GM21576 (cell line): ENCODE data around the gene OIT3.

ENCODE experiments used
- ATAC-seq: cut with Tn5 transposase; IDR thresholded peaks from one replicate; pipeline ENCODE4 v1.9.1; 2021; ENCODE audit warnings: mild to moderate bottlenecking, moderate library complexity; ENCODE audit not compliant: unreplicated experiment

OIT3 gene

GRCh38 chr10:72893136-72893798 lies at the start of gene OIT3:
Gene OIT3 (plus strand): TSS chr10:72893739. CDS start chr10:72893799, 60 bp downstream.
- ATAC-seq: no peak

GRCh38 chr10:72846238-72846637 lies 47.3 kb upstream of the OIT3 start:
- ATAC-seq: no peak

DNA sequence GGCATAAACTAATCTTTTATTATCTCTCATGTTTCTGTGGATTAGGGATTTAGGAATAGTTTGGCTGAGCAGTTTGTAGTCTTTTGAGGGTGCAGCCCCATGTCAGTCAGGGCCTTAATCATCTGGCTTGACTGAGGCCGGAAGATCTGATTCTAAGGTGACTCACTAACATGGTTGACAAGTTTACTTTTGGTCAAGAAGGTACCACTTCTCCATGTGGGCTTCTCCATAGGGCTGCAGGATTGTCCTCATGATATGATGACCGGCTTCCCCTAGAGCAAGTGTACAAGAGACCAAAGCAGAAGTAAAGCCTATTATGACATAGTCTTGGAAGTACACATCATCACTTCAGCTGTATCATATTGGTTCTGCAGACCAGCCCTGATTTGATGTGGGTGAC lies 45.9 kb upstream of the OIT3 start:
- ATAC-seq: no peak

DNA sequence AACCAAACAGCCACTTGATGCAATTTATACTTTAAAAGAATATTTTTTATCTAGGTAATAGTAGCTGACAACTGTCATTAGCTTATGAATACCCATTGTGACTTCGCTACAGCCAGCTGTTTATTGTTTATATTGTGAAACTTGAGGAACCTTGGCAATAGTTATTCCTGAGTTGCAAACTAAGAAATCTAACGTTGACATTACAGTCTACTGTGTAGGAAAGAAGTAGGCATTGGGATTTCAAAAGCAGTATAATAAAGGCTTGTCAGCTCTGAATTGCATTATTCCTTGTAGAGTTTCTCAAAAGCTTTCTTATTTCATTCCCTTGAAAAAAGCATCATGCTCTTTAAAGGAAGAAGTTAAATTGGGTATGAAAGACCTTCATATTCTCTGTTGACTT lies 42.7 kb upstream of the OIT3 start:
- no peak for ATAC-seq

DNA sequence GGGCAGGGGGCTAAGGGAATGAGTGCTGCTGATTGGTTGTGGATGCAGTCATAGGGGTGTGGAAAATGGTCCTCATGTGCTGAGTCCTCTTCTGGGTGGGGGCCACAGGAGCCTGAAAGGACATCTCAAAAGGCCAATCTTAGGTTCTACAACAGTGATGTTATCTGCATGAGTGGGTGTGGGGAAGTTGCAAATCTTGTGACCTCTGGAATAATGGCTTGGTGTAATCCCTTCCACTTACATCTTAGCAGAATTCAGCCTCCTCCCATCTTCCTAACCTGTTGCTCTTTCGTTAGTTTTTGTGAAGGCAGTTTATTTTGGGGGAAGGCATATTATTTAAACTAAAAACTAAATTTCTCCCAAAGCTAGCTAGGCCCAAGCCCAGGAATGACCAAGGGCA lies 42.0 kb upstream of the OIT3 start:
- ATAC-seq: no peak

DNA sequence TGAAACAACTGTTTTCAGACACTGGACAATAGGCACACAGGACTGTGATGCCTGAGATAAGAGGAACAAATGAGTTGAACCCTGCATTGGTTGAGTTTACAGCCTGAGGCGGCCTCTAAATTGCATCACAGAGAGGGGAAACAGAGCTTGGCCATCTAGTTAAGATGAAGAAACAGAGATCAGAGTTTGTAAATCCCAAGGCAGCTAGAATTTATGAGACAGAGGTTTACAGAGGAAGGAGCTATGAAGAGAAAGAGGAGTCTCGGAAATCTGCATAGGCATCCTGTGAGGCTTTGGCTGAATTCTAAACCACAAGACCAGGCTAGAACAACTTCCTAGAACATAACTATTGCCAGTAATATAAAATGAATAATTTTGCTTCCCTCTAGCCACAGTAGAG lies 41.0 kb upstream of the OIT3 start:
- no peak for ATAC-seq

GRCh38 chr10:72855129-72855528 lies 38.4 kb upstream of the OIT3 start:
- ATAC-seq: no peak

DNA sequence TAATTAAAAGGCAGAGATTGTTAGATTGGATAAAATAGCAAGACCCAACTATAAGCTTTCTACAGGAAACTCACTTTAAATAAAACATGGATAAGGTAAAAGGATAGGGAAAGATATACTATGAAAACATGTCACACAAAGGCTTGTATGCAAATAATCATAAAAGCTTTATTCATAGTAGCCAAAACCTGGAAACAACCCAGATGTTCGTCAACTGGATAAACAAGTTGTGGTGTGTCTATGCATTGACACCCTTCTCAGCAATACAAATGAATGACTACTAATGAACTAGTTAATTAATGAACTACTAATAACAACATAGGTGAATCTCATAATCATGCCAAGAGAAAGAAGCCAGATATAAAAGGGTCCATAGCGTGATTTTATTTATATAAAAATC lies 37.7 kb upstream of the OIT3 start:
- ATAC-seq: no peak

DNA sequence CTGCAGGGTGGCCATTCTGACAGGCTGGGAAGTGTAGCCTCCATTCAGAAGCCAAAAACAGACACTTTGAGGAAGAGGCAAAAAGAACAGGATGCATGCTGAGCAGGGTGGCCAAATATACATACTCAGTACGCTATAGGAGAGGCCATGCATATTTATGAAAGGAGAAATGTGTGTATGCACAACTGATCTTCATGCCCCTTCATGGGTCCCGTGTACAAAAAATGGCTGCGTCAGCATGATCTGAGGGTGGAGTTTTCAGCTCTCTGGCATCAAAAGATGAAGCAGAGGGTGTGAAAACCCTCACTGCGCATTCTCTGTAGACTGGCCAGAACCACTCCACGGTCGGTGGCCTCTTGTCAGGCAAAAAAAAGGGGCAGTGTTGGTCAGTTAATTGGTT lies 35.5 kb upstream of the OIT3 start:
- ATAC-seq: no peak

DNA sequence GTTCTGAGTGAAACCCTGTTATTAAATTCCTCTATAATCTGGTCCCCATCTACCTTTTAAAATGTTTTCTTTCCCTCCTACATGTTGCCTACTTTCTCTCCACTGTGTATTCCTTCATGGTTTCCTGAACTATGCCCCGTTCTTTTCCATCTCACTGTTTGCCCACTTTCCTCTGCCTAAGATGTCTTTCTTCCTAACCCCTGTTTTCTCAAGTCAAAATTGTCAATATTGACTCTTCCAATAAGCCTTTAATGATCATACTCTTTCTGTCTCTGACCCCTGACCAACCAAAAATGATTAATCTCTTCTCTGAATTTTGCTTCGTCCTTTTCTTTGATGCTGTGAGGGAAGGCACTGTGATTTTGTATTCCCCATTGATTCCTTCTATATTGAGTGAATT lies 30.6 kb upstream of the OIT3 start:
- ATAC-seq: no peak

GRCh38 chr10:72875250-72876055 lies 18.1 kb upstream of the OIT3 start:
- no peak for ATAC-seq

GRCh38 chr10:72879245-72879644 lies 14.3 kb upstream of the OIT3 start:
- no peak for ATAC-seq

- no peak for ATAC-seq
Observed at GRCh38 chr10:72881291-72881690, 12.2 kb upstream of the OIT3 start.

DNA sequence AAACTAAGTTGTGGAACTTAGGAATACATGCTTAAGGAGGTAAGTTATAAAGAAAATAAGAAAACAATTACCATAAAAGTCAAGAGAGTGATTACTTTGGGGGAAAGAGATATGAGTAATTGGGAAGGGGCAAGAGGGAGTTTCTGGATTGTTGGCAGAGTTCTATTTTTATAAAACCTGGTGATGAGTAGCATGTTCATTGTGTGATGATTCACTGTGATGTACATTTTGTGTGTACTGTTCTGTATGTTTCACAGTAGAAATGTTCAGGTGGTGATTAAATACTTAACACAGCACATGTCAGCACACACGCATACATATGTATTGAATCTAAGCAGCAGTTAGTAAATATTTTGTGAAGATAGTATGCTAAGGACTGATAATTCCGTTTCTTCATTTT lies 9.7 kb upstream of the OIT3 start:
- no peak for ATAC-seq

DNA sequence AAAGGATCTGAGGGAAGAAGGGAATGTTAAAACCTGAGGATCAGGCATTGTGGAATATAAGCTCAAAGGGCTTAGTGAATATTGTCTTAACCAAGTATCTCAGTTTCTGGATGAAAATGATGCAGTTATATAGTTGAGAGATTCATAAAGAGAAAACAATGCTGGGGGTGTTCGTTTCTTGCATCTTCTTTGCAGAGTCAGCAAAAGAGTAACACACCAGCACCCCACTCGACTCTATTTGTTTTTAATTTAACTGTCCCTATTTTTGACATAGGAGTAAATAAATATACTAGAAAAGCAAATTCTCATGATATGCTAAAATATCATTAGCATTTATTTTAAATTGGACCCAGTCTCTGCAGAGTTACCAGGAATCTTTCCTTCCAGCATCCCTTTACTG lies 7.6 kb upstream of the OIT3 start:
- ATAC-seq: no peak

DNA sequence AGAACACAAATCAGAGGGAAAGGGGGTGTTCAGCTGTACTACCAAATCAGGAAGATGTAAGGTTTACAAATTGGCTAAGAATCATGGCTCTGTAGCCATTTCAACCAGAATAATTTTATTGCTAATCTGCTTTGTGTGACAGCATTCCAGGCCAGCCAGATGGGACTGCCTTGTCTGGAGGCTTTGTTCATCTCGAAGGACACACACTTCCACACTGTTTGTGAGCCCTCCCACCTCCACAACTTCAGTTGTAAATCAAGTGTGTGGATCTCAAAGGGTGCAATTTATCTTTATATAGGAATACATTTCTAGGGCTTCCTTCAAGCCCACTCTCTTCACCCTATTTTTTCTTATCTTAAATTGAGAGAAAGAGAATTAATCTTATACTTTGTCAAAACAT lies 6.9 kb upstream of the OIT3 start:
- no peak for ATAC-seq

DNA sequence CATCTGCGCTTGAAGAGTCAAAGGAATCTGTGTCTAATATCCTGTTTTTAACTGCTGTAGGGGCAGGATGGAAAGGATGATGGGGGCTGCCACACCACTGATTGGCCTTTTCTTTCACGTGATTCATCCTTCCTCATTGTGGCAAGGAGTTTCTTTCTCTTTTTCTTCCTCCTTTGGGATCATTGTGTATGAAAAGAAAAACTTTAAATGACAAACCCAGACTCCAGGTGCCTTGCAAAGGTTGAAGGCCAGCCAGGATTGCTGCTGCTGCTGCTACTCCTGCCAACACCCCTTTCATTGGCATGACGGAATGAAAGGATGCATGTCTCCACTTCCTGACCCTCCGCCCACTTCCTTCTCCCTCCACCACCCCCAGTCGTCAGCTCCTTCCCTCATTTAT lies 6.5 kb upstream of the OIT3 start:
- ATAC-seq: no peak

- ATAC-seq: no peak
Observed at GRCh38 chr10:72888151-72888638, 5.3 kb upstream of the OIT3 start.

DNA sequence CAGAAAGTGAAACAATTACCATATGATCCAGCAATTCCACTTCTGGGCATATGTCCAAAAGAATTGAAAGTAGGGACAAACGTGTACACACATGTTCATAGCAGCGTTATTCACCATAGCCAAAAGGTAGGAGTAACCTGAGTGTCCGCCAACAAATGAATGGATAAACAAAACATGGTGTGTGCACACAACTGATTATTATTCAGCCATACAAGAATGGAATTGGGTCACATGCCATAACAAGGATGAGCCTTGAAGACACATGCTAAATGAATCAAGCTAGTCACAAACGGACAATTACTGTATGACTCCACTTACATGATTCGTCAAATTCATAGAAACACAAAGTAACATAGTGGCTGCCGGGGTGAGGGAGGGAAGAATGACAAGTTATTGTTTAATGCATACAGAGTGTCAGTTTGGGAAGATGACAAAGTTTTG lies 4.1 kb upstream of the OIT3 start:
- ATAC-seq: no peak

GRCh38 chr10:72890086-72890485 lies 3.5 kb upstream of the OIT3 start:
- ATAC-seq: no peak

DNA sequence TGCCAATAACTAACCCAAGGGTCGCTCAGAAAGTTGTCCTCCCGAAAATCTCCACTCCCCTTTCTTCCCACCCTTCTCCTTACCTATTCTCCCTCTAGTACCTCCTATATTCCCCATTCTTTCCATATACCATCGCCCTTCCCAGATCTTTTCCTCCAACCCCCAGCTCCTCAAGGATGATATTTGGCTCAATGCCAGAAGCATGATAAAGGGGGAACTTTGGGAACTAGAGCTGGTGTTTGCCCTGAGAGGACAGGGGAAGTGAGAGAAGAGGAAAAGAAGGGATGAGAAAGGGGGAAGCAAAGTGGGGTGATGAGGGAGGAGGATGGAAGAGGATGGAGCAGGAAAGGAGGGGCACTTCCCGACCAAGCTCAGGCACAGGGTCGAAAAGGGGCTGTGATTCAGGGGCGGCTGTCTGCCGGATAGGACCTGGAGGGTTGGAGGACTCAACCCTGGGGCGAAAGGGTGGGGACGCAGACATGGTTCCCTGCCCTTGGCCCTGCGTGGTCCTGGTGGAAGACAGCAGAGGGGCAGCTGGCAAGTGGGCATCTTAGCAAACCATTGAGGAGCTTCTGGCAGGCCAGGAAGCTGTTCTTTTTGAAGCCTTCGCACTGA lies 1.8 kb downstream of the OIT3 start:
- no peak for ATAC-seq

GRCh38 chr10:72898616-72899015 lies 5.1 kb downstream of the OIT3 start:
- no peak for ATAC-seq
